Muscle of back (tissue), 11 donors: ENCODE results near the gene COBL. TPM values are rescaled to one million over a fixed set of nuclear protein-coding genes. Genes with fewer than 3 reads are reported as not detected.

ENCODE experiments used
- DNase-seq, 3 donors: peaks; one replicate each; pipeline versions ENCODE4 v3.0.0 to v3.0.0-alpha.2; 2013
- polyA plus RNA-seq, 10 donors: library from polyadenylated mRNA; unstranded; fragments of 120-200 nt; gene quantifications; one replicate each; pipeline ENCODE4 v1.2.1, GENCODE V29; 2013; ENCODE audit not compliant: insufficient read length in 10 of 10

COBL gene
- polyA plus RNA-seq, 10 donors, result 58.7 to 140 (median 97.2) TPM

DNA sequence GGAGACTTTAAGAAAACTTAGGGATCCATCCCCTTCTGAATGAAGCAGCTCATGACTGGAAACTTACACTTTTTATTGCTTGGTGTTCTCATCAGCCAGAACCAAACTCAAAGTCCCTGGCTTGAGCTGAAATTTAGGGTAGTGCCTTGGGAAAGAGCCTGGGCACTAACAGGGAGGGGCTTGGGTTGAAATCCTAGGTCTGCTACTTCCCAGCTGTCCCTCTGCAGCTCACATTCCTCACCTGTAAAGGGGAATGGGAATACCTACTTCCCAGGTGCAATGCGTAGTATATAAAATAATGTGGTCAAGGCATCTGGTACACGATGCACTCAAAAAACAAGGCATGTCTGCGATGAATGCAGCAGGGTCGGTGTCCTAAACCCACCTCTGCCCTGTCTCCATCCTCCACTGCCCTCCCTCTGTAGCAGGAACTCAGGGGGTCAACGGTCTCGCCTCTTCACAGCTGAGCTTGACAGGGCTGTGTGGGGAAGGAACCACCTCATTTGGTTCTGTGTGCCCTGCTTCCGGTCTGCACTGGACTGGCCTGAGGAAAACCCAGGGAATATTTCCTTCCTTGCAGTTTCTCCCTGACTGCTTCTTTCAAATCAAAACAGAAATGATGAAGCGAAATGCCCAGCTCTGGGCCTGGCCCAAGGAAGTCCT lies 80.0 kb downstream of the COBL start:
- no peak for DNase-seq

DNA sequence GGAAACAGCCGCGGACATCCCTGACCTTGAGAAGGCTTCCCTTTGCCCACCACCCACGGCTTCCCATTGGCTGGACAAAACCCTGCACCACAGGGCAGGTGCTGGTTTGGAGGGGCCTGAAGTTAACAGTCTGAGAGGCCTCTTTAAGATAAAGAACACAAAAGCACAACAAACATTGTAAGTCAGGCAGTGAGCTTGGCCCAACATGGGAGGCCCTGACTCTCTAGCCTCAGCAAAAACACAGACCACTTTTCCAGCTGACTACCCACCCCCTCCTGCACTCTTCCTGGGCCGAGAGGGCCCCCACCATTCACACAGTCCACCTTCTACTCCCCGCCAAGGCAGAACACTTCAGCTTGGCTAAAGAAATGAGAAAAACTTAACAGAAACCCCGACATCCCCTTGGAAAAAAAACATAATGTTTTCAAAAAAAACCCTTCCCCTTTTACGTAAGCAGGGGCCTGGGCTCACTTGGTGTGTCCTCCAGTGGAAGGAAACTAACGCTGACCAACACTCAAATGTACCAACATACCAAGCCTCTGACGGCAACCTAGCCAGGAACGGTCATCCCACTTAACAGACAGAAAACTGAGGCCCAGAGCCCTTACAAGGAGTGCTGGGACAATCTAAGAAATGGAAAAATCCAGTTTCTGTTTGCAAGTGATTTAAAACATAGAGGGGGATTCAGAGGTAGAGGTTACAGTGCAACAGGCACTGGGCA lies 80.9 kb downstream of the COBL start:
- DNase-seq, result no peak

DNA sequence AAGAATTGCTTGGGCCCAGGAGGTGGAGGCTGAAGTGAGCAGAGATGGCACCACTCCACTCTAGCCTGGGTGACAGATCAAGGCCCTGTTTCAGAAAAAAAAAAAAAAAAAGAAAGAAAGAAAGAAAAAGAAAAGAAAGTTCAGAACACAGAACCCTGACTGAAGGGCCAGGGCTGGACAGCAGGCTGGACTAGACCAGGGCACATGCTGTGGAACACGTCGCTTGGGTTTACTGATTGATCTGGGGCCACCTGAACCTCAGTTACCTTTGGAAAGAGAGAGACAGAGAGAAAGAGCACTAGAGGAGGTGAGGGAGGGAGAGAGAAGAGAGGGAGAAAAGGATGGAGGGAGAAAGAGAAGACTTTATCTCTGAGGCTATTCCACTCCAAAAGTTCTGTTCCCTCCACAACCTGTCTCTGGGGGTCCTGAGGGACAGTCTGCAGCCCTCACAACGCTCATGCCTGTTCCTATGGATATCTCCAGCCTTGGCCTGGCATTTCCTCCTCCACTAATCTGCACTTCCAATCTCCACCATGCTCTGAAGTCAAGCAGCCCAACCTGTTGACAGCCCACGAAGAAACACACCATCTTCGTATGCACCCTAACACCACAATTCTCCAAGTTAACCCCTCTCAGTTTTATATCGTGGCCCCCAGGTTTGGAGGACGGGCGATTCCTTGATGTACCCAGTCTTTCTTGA lies 81.8 kb downstream of the COBL start:
- DNase-seq, result no peak

DNA sequence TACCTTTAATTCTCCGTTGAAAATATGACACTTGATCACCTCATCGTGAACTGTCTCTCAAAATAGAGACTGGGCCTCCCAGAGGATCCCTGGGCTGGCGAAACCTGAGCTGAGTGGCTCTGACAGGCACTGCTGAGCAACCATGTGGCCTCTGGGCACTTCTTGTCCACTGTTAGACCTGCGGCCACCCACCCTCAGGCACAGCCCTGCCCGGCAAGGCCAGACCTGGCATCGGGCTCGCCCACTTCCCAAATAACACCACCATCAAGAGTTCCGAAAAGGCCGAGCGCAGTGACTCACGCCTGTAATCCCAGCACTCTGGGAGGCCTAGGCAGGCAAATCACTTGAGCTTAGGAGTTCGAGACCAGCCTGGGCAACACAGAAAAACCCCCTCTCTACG lies 82.5 kb downstream of the COBL start:
- DNase-seq, result peak; percentile 19 to 52 (median 27)

DNA sequence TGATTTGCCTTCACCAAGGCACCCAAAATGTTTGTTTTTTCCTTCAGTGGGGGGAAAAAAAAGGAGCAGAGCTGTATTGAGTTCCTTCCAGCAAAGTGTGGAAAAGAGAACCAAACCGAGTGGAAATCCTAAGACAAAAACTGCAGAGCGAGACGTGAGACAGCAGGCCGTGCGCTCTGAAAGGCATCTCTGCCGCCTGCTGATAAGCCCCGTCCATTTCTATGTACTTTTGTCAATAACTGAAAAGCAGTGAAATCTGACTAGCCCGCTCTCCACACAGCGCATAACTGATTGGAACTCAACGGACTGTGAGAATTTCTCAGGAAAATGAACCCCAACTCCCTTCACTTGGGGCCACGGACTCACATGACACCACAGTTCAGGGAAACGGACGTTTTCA lies 83.2 kb downstream of the COBL start:
- DNase-seq, result no peak

DNA sequence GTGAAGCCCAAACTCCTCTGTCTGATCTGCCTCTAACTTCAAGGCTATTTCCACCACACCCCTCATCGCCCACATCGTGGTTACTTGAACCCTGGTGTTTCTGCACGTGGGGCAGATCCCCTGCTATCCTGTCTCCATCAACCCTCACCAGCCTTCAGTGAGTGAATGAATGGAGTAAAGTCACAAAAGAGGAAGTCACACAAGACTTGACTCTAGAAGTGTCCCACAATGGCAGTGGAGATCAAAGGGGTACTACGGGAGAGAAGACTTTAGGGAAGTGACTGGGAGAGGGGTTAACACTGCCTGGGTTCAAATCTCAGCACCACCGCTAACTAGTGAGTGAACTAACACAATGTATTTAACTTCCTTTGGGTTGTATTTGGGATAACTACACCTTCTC lies 85.9 kb downstream of the COBL start:
- no peak for DNase-seq

DNA sequence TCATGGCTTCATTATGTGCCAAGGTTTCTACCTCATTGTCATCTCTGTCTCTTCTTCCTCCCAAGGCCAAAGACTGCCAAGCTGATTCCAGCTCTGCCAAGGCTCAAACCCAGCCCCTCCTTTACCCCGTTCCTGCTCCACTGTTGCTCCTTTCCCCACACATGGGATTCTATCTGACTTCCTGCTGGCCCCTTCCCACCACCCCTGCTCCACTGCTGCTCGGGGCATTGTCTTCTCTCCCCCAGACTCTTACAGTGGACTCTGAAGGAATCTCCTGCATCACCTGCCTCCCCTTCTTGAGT lies 86.3 kb downstream of the COBL start:
- no peak for DNase-seq

DNA sequence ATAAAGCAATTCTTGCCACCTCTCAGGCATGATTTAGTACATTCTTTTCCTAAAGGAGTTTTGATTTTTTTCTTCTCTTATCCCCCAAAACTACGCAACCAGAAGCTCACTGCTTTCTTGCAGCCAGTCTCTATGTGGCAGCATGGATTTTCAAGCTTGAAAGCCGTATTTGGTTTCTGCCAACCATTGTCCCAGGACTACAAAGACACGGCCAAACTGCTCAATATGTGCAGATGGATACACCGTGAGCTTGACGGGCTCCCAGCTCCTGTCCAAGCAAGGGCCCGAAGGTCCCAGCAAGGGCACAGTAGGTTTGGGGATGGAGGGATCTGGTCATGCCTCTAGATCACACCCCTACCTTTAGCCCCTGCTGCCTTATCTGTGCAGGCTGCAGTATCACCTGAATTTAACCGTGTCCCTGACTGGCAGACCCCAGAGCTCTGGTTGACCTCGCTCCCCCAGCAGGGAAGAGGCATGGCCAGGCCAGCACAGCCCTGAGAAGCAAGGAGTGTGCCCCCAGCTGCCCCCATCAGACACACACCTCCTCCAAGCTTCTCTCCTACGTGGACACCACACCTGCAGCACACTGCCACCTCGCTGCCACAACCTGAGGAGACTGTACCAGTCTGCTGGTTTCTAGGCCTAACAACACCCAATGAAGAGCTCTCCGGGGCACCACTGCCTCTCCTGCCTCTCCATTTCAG lies 86.8 kb downstream of the COBL start:
- DNase-seq, result no peak

DNA sequence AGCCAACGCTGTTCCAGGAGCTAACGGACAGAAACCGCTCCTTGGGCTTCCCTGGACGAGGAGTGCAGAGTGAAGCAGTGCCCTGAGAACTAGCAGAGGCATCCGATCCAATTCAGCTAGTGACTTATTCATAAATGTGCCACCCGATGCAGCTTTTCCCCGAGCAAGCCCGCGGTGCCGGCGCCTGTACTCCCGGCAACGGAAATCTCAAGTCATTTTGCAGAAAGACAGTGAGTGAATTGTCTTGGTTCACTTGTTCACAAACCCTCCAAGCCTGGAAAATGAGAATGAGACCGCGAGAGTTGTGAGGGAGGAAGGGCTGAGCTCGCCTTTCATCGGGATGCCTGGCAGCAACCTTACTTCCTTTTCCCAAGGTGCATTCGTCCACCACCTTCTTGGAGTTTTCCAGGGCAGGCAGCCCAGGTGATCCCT lies 87.5 kb downstream of the COBL start:
- DNase-seq, result no peak

DNA sequence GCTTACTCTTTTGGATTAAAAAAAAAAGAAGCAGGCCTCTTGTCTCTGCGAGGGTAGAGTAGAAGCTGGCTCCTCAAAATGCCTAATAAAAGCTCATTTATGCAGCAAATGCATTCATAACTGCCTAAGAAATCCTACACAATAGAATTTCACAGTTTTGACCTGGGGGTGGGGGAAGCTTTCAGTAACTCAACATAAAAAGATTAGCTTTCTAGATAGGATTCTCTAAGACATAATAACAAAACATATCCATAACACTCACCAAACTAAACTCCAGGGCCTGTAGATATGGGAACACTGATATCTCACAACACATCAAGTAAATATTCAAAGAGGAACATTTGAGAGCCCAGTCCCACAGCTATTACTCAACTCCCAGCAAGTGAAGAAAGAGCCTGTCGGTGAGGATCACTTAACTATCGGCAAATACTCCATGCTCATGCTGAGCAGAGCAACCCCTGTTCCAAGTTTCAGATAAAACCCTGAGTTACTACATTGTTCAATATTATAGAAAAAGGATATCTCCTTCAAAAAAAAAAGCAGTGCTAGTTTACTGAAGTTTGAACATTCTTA lies 88.1 kb downstream of the COBL start:
- no peak for DNase-seq

DNA sequence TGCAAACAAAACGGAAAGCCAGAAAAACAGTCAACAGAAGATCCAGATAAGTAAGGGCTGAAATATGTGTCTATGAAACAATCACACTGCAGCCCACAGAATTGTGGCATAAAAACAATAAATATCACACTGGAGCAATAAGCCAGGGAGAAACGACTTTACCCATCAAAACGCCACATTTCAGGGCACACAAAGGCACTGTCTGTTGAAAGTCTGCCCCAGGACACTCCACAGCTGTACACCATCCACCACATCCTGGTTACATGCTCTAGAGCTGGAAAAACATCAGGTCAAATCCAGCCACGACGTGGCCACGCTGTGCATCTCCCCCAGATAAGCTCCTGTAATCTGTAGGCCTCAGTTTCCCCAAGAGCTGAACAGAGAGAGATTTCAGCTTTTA lies 88.7 kb downstream of the COBL start:
- DNase-seq, result no peak

DNA sequence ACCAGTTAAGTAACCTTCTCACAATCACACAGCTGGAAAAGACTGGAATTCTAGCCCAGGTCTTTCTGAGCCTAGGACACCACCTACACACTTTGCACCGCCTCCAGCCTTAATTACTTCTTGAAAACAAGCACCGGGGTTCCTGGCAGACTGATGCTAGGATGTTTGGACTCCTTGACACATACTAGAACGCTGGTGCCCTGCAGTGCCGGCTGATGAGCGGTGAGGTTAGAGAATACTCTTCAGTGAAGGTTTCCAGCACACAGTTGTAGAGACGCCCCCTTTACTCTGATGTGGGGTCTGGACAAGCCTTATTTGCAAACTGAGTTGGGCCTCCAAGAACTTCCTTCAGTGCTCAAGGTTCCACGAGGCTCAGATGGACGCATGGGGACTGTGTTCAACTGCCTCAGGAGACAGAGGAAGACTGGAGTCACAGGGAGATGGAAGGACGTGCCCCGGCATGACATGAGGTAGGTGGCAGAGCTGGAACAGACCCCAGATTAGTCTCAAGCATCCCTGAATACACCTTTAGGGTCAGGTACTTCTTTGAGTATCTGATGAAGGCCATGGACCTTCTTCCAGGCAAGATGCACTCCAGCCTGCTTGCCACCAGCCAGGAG lies 89.6 kb downstream of the COBL start:
- DNase-seq, result no peak

DNA sequence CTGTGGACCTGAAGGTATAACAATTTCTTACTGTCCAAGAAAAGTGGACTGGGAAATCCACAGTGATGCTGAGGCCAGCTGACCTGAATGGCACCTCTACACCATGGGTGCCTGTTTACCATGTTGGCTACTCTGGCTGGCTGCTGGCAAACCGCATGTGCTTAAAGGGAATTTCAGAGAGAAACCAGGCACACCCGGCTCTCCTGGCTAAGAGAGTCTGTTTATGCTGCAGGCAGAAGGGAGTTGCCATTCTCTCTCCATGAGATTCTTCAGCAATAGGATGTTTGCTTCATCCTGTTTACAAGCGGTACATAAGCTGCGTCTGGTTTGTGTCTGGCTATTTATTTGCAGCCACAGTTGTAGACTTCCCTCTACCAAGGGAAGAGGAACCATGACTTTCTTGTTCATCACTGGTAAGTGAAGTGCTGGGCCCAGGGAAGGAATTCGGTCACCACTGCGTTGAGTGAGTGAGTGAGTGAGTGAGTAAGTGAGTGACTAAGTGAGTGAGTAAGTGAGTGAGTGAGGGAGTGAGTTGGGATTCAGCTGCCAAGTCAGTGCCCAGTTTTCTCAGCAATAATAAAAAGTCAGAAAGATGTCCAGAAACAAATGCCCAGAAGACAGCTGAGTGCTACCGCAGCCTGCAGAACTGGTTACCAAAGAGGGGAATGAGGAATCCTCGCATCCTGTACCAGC lies 90.4 kb downstream of the COBL start:
- DNase-seq, result no peak

DNA sequence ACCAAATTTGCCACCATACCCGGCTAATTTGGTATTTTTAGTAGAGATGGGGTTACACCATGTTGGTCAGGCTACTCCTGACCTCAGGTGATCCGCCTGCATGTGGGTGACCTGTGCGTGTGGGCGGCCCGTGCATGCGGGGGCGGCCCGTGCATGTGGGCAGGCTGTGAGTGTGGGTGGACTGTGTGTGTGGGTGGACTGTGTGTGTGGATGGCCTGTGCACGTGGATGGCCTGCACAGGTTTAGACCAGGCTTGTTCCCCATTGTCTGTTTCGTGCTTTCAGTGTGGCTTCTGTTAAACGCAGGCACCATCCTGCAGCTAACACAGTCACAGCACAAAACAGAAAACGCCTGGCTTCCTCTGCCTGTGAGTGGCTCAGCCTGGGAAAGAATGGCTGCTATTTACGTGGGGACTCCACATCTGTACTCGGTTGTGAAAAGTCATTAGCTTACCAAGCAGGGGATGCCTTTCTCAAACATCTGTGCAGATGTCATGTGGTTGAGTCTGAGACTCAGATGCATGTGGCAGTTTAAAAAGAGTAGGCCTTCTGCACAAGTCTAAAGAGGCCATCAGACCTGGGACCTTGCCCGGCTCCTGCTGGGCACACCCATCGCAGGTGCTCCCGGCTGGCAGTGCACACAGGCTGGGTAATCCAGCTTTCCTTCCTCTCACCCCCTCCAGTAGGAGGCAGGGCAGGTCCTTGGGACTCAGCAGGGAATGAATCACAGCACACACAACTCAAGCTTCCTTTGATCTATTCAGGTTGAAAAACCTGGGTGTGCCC lies 91.6 kb downstream of the COBL start:
- DNase-seq, result no peak

DNA sequence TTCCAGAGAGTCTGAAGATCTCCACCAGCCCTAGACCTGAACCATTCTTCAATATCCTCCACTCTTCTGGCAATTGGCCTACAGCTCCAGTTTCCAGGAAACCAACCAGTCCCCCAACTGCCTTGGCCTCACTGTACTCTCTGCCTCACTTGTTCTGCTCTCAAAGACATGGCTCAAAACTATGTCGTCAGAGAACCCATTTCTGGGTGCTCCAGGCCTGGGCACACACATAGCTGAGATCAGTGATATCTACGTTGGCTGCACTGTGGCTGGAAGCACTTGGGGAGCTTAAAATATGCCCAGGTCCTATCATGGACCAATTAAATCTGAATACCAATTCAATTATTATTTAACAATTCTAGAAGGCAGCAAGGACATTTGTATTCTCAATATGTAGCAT lies 93.1 kb downstream of the COBL start:
- DNase-seq, result no peak

DNA sequence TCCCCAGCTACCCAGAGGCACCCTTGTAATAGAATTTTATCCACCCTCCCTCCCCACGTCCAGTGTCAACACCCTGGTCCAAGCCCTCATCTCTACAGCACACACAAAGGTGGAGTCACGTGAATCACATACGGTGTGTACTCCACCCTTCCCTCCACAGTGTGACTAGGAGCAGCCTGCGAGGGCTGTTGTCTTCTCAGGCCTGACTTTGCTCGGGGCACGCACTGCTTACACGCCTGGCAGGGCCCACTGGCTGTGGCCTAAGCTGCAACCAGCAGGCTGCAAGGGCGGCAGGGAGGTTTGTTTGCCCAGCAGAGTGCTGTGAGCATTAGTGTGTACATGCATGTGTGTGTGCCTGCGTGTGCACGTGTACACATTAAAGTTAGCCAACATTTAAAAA lies 93.7 kb downstream of the COBL start:
- no peak for DNase-seq

DNA sequence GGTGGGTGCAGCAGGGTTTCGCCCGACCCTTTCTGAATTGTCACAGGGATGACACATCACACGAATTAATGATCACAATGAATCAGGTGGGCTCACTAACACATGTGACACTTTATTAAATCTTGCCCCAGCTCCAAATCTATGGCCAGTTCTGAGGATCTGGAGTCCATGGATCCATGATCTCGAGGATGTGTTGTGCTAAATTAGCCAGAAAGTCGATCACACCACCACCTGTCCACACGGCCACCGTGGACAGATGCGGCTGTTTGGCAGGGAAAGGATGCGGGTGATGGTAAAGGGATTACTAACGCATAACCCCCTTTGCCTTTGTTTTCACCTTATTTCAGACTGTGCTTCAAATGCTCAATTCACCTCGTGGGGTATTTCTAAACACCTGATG lies 96.4 kb downstream of the COBL start:
- no peak for DNase-seq

DNA sequence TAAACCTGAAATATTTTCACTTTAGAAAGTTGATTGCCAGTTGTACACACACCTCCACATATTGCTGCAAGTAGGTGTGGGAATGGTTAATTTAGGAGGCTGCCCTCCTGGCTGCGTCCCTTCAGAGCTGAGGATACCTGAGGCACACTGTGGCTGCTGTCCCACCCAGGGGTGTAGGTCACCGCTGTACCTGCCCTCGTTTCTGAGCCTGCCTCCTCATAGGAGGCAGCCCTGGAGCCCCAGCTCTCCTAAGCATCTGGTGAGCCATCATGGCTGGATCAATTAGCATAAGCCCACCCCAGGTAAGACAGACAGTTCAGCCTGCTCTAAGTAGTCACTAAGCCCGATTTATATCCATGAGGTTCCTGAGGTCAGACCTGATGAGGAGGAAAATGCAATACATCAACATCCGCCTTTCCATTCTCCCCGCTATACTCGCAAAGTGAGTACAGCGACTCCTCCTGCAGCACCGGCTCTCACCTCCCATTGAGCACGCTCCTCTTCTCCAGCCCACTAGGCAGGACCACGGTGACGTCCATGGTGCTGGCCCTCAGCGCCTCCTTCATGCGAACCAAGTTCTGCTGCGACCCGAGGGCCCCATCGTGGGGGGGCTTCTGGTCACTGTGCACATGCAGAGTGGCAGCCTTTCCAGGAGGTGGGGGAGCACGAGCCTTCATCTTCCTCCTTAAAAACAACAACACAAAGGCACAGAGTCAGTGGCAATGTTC lies 97.2 kb downstream of the COBL start:
- DNase-seq, result no peak

DNA sequence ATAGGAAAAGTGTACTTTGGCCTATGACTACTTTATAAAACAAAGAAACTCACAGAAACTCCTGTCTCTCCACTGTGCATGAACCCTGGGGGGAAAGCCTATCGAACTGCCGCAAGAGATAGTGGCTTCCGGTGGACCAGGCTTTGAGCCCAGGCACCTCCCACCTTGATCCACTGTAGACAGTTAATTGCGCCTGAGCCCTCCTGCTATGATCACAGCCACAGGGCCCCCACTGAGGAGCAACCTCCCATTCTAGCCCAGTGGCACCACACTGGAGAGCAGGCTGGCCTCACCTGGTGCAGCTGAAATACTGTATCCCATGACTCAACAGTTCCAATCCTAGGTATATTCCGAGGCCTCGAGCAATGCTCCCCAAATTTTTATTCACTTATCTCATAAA lies 98.8 kb downstream of the COBL start:
- no peak for DNase-seq

DNA sequence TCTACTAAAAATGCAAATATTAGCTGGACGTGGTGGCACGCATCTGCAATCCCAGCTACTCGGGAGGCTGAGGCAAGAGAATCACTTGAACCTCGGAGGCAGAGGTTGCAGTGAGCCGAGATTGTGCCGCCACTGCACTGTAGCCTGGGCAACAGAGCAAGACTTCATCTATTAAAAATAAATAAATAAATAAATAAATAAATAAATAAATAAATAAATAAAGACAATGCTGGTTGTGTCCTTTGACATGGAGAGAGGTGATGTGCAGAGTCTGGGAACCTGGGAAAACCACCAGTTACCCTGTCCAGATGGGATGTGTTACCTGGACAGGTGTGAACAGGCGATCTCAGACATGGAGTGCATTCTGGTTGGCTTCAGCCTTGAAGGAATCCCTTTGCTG lies 102.5 kb downstream of the COBL start:
- no peak for DNase-seq
